Inferior parietal cortex (tissue), 1 donor: ENCODE measurements around the gene ZNF829.
A peak's percentile ranks its signal among the peaks of the same experiment; 100 is the strongest.

Experiments
- DNase-seq: peaks from one replicate; pipeline ENCODE4 v3.0.0-alpha.2; 2016; ENCODE audit errors: extremely low spot score

The ZNF829 gene

GRCh38 chr19:36915992-36916830 lies at the start of gene ZNF829, which contains the start of gene ZNF568:
TSS of gene ZNF829 (minus strand) at chr19:36916291. CDS start at chr19:36915167, 1,124 bp downstream.
TSS of gene ZNF568 (plus strand) at chr19:36916332. CDS start at chr19:36922771, 6,439 bp downstream.
- peak; percentile 92 for DNase-seq

DNA sequence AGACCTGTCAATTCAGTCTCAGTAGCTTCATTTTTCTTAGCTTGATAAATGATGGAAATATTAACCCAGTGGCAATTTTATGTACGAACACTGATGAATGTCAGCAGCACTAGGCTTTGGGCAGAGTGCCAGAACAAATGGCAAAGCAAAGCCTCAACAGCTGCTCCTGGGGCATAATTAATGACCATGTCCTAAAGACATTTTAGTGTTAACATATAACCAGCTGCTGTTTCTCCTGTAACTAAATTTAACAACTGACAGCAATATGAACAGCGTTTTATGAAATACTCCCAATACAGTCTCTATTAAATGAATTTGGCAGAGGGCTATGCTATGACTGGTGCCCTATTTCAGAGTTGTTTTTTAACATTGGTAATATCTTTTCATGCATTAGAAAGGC lies 47.2 kb upstream of the ZNF829 start:
- DNase-seq = no peak

DNA sequence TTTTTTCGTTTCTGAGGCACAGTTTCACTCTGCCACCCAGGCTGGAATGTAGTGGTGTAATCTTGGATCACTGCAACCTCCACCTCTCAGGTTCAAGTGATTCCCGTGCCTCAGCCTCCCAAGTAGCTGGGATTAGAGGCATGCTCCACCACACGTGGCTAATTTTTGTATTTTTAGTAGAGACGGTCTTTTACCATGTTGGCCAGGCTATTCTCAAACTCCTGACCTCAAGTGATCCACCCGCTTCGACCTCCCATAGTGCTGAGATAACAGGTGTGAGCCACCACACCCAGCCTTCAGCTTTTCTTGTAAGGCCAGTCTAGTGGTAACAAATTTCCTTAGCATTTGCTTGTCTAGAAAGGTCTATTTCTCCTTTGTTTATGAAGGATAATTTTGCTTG lies 46.3 kb upstream of the ZNF829 start:
- DNase-seq = no peak

DNA sequence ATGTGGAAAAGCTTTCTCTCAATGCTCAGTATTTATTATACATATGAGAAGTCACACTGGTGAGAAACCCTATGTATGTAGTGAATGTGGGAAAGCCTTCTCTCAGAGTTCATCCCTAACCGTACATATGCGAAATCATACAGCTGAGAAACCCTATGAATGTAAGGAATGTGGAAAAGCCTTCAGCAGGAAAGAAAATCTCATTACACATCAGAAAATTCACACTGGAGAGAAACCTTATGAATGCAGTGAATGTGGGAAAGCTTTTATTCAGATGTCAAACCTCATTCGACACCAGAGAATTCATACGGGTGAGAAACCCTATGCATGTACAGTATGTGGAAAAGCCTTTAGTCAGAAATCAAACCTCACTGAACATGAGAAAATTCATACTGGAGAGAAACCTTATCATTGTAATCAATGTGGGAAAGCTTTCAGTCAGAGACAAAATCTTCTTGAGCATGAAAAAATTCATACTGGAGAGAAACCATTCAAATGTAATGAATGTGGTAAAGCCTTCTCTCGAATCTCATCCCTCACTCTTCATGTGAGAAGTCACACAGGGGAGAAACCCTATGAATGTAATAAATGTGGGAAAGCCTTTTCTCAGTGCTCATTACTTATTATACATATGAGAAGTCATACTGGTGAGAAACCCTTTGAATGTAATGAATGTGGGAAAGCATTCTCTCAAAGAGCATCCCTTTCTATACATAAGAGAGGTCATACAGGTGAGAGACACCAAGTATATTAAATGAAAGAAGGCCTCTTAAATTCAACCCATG lies 34.4 kb upstream of the ZNF829 start:
- DNase-seq = no peak

DNA sequence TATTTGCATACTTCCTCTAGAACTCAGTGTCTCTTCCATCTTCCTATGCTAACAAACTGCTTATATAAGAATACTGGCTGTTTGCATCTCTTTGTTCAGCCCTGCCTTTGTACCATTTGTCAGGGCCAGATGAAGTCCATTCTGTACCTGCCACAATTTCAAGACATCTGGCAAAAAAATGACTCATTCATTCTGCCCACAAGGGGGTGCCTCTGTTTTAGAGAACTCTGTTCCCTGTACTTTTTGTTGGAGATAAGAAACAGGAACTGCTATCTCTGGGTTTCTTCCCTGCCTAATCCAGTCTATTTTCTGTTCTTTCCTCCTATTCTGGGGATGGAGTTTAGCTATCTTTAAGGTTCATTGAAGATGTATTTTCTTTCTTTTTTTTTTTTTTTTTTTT lies 23.1 kb upstream of the ZNF829 start:
- no peak for DNase-seq

GRCh38 chr19:36931684-36932083 lies 15.6 kb upstream of the ZNF829 start:
- DNase-seq = no peak

GRCh38 chr19:36918090-36918489 lies 2.0 kb upstream of the ZNF829 start:
- no peak for DNase-seq

GRCh38 chr19:36916991-36917390 lies 900 bp upstream of the ZNF829 start:
- DNase-seq = peak; percentile 27

GRCh38 chr19:36898422-36898821 lies 17.7 kb downstream of the ZNF829 start:
- DNase-seq = no peak

- DNase-seq = no peak
These were observed 21.2 kb downstream of the ZNF829 start for GRCh38 chr19:36894849-36895383.

DNA sequence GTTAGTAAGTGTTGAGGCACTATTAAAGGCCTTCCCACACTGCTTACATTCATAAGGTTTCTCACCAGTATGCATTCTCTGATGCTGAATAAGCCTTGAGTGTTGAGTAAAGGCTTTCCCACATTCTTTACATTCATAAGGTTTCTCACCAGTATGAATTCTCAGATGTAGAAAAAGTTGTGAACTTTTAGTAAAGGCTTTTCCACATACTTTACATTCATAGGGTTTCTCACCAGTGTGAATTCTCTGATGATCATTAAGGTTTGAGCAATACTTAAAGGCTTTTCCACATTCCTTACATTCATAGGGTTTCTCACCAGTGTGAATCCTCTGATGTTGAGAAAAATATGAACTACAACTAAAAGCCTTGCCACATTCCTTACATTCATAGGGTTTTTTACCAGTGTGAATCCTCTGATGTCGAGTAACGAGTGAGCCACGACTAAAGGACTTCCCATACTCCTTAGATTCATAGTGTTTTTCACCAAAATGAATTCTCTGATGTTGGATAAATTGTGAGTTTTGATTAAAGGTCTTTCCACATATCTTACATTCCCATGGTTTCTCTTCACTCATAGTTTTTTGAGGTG lies 24.2 kb downstream of the ZNF829 start:
- no peak for DNase-seq

DNA sequence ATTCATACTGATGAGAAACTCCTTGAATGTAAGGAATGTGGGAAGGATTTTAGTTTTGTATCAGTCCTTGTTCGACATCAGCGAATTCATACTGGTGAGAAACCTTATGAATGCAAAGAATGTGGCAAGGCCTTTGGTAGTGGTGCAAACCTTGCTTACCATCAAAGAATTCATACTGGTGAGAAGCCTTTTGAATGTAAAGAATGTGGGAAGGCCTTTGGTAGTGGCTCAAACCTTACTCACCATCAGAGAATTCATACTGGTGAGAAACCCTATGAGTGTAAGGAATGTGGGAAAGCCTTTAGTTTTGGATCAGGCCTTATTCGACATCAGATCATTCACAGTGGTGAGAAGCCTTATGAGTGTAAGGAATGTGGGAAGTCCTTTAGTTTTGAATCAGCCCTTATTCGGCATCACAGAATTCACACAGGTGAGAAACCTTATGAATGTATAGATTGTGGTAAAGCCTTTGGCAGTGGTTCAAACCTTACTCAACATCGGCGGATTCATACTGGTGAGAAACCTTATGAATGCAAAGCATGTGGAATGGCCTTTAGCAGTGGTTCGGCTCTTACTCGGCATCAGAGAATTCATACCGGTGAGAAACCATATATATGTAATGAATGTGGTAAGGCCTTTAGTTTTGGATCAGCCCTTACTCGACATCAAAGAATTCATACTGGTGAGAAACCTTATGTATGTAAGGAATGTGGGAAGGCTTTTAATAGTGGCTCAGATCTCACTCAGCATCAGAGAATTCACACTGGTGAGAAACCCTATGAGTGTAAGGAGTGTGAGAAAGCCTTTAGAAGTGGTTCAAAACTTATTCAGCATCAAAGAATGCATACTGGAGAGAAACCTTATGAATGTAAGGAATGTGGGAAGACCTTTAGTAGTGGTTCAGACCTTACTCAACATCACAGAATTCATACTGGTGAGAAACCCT lies 38.8 kb downstream of the ZNF829 start:
- DNase-seq = no peak

DNA sequence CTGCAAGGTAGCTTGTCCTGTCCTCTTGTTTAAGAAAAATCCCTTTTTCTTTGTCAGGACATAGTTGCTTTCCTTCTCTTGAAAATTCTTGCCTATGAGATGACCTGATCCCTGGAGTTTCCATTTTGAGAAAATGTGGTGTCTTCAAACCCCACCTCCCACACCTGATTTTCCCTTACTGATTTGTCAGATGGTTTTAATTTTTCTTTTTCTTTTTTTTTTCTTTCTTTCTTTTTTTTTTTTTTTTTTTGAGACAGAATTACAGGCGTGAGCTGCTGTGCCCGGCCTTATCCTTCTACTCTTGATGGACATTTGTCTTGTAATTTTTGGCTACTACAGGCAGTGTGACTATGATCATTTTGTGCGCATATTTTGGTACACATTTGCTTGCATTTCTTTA lies 64.2 kb downstream of the ZNF829 start:
- no peak for DNase-seq

- peak; percentile 95 for DNase-seq
These were observed 65.3 kb downstream of the ZNF829 start, which contains the start of gene ZNF345 for GRCh38 chr19:36850559-36851442. TSS of gene ZNF345 (plus strand) at chr19:36850876. CDS start at chr19:36876831, 25,955 bp downstream.

GRCh38 chr19:36849701-36850558 lies 66.2 kb downstream of the ZNF829 start:
- DNase-seq = peak; percentile 92

GRCh38 chr19:36847968-36848367 lies 68.1 kb downstream of the ZNF829 start:
- no peak for DNase-seq

- no peak for DNase-seq
These were observed 77.2 kb downstream of the ZNF829 start for GRCh38 chr19:36838784-36839324.
